PC-9 (cell line): ENCODE data around the gene HOXC6.

Experiments
- EZH2 ChIP-seq: fragments of 200-600 bp; sonication (generic); IDR thresholded peaks from 2 replicates; pipeline ENCODE4 v1.8.0; 2017; ENCODE audit warnings: antibody characterized with exemption, low read depth
- TF ChIP-seq, protein P1 (sequence below): fragments of 200-600 bp; sonication (generic); conservative IDR thresholded peaks from 2 replicates; pipeline ENCODE4 v1.6.1; 2017; ENCODE audit warnings: mixed run types, antibody characterized with exemption, mild to moderate bottlenecking, moderate library complexity

DNA sequence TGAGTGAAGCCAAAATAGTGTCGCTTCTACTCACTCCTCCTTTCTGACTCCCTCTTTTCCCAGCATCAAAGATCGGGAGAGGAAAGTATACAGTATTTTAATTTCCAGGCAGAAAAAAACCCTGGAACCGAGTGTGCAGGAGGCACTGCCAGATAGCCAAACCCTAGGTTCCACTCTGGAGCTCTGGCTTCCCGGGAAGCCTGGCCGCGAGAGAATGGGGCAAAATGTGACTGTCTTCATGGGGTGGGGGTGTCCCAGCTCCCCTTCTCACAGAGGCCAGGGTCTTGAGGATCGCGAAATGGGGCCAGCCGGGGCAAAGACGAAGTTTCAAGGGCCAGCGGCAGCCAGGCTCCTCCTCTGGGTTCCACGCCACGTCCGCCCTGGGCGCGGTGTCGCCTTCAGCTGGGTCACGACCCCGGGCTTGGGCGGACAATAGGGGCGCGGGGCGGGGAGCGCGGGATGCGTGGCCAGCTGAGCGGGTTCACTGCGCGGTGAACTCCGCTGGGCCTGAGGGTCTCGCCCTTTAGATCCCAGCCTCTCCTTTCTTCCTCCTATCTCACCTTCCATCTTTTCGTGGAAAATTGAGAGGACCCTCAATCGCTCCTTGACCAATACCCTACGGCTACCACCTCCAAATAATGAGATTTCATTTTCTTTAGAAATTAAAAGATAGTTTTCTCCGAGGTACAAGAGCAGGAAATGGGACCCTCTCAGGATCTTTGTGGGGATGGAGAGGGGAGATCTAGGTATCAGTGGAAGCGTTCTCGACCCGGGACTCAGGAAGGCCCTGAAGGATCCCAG is 32.1 kb downstream of the HOXC6 start:
- no peak for TF ChIP-seq EZH2
- TF ChIP-seq, protein P1, sequence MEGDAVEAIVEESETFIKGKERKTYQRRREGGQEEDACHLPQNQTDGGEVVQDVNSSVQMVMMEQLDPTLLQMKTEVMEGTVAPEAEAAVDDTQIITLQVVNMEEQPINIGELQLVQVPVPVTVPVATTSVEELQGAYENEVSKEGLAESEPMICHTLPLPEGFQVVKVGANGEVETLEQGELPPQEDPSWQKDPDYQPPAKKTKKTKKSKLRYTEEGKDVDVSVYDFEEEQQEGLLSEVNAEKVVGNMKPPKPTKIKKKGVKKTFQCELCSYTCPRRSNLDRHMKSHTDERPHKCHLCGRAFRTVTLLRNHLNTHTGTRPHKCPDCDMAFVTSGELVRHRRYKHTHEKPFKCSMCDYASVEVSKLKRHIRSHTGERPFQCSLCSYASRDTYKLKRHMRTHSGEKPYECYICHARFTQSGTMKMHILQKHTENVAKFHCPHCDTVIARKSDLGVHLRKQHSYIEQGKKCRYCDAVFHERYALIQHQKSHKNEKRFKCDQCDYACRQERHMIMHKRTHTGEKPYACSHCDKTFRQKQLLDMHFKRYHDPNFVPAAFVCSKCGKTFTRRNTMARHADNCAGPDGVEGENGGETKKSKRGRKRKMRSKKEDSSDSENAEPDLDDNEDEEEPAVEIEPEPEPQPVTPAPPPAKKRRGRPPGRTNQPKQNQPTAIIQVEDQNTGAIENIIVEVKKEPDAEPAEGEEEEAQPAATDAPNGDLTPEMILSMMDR: no peak
